Heart left ventricle (tissue), 13 donors: Measurements from ENCODE around the gene GPX4.

Source experiments
- POLR2A ChIP-seq, 2 donors: fragments of 450-650 bp; IDR thresholded peaks; one replicate each; pipeline ENCODE4 v1.6.1; 2017; ENCODE audit warnings: antibody characterized with exemption in 2 of 2, mild to moderate bottlenecking in 2 of 2, moderate library complexity in 2 of 2
- TF ChIP-seq, protein P1 (sequence below), 12 donors: fragments of 200-600 bp; sonication (generic) in 4 of 12; IDR thresholded peaks; one replicate each; pipeline versions ENCODE4 v1.5.0 to v1.8.0; 2018 to 2022; ENCODE audit warnings: antibody characterized with exemption in 12 of 12, mild to moderate bottlenecking in 5 of 12
- donor health status: ischemic (EF 13 %, LVEDD 7.1; RV severe dilation, severe dysfunction).
- donor health status: DM: no; HTN: yes; CAD: no.
- donor health status: DM: no; HTN: no; CAD: no.
- donor health status: ischemic (EF 25% LVEDD 6.9; RV normal size, moderate dysfunction).
- donor health status: ischemic (EF 25% LVEDD 5.7; RV mildly dilated, moderate dysfunction).
- donor health status: ischemic (EF 35%, LVEDD 5.7; RV mildly dilated, moderate dysfunction).
- donor health status: nonischemic (EF 11% LVEDD 7.7; RV severe dilation, severe dysfunction).
- donor health status: DM: yes; HTN: yes; CAD: no.
- donor health status: PGD.
- donor health status: ischemic (EF 29% LVEDD 5.4; RV normal size, mild dysfunction).
- donor health status: nonischemic (EF 23%, LVEDD 6.1; RV moderate dilation, normal function).

DNA sequence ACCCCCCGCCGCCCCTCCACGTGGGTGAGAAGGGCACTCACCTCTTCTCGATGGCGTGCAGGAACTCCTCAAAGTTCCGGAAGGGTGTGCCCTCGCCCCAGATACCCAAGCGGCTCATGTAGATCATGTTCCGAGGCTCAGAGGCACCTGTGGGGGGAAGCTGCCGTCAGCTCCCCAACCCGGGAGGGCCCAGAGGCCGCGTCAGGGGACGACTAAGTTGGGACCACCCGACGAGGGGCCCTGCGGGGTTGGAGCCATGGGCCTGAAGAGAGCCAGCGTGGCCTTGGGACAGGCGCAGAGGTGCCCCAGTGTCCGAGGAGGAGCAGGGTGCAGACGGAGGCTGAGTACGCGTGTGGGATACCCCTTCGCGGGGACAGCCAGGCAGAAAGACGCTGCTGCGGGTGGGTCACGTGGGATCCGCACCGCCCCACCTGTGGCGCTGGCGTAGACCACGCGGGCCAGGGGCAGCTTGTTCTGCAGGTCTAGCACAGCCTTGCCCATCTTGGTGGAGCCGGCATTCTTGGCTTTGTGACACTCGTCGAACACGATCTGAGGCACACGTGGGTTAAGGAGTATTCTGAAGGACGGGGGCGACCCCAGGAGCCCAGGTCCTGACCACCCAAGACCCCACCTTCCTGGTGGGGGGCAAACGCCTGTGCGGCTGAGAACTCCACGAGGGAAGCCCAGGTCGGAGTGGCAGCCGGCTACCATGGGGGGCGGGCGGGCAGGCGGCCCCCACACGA, 15.9 kb downstream of the GPX4 start:
- TF ChIP-seq, protein P1, sequence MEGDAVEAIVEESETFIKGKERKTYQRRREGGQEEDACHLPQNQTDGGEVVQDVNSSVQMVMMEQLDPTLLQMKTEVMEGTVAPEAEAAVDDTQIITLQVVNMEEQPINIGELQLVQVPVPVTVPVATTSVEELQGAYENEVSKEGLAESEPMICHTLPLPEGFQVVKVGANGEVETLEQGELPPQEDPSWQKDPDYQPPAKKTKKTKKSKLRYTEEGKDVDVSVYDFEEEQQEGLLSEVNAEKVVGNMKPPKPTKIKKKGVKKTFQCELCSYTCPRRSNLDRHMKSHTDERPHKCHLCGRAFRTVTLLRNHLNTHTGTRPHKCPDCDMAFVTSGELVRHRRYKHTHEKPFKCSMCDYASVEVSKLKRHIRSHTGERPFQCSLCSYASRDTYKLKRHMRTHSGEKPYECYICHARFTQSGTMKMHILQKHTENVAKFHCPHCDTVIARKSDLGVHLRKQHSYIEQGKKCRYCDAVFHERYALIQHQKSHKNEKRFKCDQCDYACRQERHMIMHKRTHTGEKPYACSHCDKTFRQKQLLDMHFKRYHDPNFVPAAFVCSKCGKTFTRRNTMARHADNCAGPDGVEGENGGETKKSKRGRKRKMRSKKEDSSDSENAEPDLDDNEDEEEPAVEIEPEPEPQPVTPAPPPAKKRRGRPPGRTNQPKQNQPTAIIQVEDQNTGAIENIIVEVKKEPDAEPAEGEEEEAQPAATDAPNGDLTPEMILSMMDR (IDR thresholded peaks at IDR 0.05): no peak
- no peak for TF ChIP-seq POLR2A (IDR thresholded peaks at IDR 0.05)
